Neural crest cell (in vitro differentiated cells): Measurements from ENCODE around the gene TMC7. TPM values are rescaled to one million over a fixed set of nuclear protein-coding genes. Genes with fewer than 3 reads are reported as not detected.

Experiments
- DNase-seq: peaks from one replicate; pipeline ENCODE4 v3.0.0; 2021; ENCODE audit warnings: low read depth, mixed read lengths, low spot score
- H3K27ac Mint-ChIP-seq: one replicate; pipeline ENCODE4 v1.8.0; 2021; ENCODE audit warnings: mild to moderate bottlenecking, mixed read lengths; ENCODE audit not compliant: unreplicated experiment
- H3K27me3 Mint-ChIP-seq: 2 replicates; pipeline ENCODE4 v1.8.0; 2021; ENCODE audit warnings: low read depth, mild to moderate bottlenecking, mixed read lengths
- H3K36me3 Mint-ChIP-seq: 2 replicates; pipeline ENCODE4 v1.8.0; 2021; ENCODE audit warnings: low read depth, mild to moderate bottlenecking, mixed read lengths
- H3K4me1 Mint-ChIP-seq: 2 replicates; pipeline ENCODE4 v1.8.0; 2021; ENCODE audit warnings: mixed read lengths
- H3K4me3 Mint-ChIP-seq: one replicate; pipeline ENCODE4 v1.8.0; 2021; ENCODE audit warnings: mild to moderate bottlenecking, mixed read lengths
- H3K9me3 Mint-ChIP-seq: 2 replicates; pipeline ENCODE4 v1.8.0; 2021; ENCODE audit warnings: mixed read lengths
- CTCF ChIP-seq: fragments of 200-600 bp; sonication (generic); conservative IDR thresholded peaks from 2 replicates; pipeline ENCODE4 v1.5.0; 2021; ENCODE audit warnings: antibody characterized with exemption, mild to moderate bottlenecking
- total RNA-seq: library from RNA; stranded (reverse); gene quantifications from 2 replicates; pipeline ENCODE4 v1.2.1, GENCODE V29; 2021

Gene TMC7
- total RNA-seq, 1 donor from 2014 or later: 3.9 TPM

- no peaks in the 10 kb centered on the region for H3K36me3 Mint-ChIP-seq
- H3K27me3 Mint-ChIP-seq: peaks cover 17% of the 10 kb centered on the region
- H3K4me3 Mint-ChIP-seq: no peak overlapping the region
- TF ChIP-seq CTCF: no peak
- no peak overlapping the region for H3K27ac Mint-ChIP-seq
- H3K9me3 Mint-ChIP-seq: no peaks in the 10 kb centered on the region
- H3K4me1 Mint-ChIP-seq: peaks cover 7% of the 10 kb centered on the region
- no peak for DNase-seq
These were observed 104.7 kb downstream of the TMC7 start for GRCh38 chr16:19088341-19088916.

GRCh38 chr16:19089410-19089955 lies 105.7 kb downstream of the TMC7 start:
- peaks cover 7% of the 10 kb centered on the region for H3K4me1 Mint-ChIP-seq
- peaks cover 17% of the 10 kb centered on the region for H3K27me3 Mint-ChIP-seq
- H3K9me3 Mint-ChIP-seq: no peaks in the 10 kb centered on the region
- H3K36me3 Mint-ChIP-seq: no peaks in the 10 kb centered on the region
- no peak for TF ChIP-seq CTCF
- no peak overlapping the region for H3K4me3 Mint-ChIP-seq
- no peak for DNase-seq
- no peak overlapping the region for H3K27ac Mint-ChIP-seq

GRCh38 chr16:19090916-19091315 lies 107.2 kb downstream of the TMC7 start:
- H3K27ac Mint-ChIP-seq: no peak overlapping the region
- no peak overlapping the region for H3K4me3 Mint-ChIP-seq
- no peaks in the 10 kb centered on the region for H3K36me3 Mint-ChIP-seq
- H3K4me1 Mint-ChIP-seq: peaks cover 7% of the 10 kb centered on the region
- DNase-seq: no peak
- TF ChIP-seq CTCF: no peak
- H3K27me3 Mint-ChIP-seq: peaks cover 14% of the 10 kb centered on the region
- no peaks in the 10 kb centered on the region for H3K9me3 Mint-ChIP-seq

GRCh38 chr16:19092653-19093410 lies 109.1 kb downstream of the TMC7 start:
- peaks cover 1% of the 10 kb centered on the region for H3K9me3 Mint-ChIP-seq
- TF ChIP-seq CTCF: no peak
- H3K36me3 Mint-ChIP-seq: no peaks in the 10 kb centered on the region
- H3K4me1 Mint-ChIP-seq: no peaks in the 10 kb centered on the region
- peaks cover 7% of the 10 kb centered on the region for H3K27me3 Mint-ChIP-seq
- H3K4me3 Mint-ChIP-seq: no peak overlapping the region
- no peak for DNase-seq
- no peak overlapping the region for H3K27ac Mint-ChIP-seq

GRCh38 chr16:19093631-19094541 lies 110.2 kb downstream of the TMC7 start:
- Mint-ChIP-seq H3K9me3 (peaks cover 3% of the 10 kb centered on the region), H3K4me3 (no peak overlapping the region), H3K36me3 (no peaks in the 10 kb centered on the region), H3K27ac (no peak overlapping the region), H3K4me1 (no peaks in the 10 kb centered on the region), H3K27me3 (peaks cover 7% of the 10 kb centered on the region)
- no peak for TF ChIP-seq CTCF
- DNase-seq: no peak
